Neural cell (in vitro differentiated cells): ENCODE results near the gene FHOD3. TPM values are rescaled to one million over a fixed set of nuclear protein-coding genes. Genes with fewer than 3 reads are reported as not detected.
"Not testable (repeated sequence)": the region's sequence is repeated elsewhere in the genome, so short reads cannot be mapped to it uniquely, and the experiment has no call there.

Source experiments
- H2AFZ ChIP-seq: fragments of 200-600, 300-800 bp; sonication (generic), shearing (Covaris generic); 2 replicates; pipeline ENCODE4 v1.6.0; 2014; ENCODE audit warnings: low read depth, mild to moderate bottlenecking, antibody characterized with exemption, low read length, moderate library complexity
- H3F3A ChIP-seq: fragments of 200-600 bp; shearing (Covaris generic); 2 replicates; pipeline ENCODE4 v1.6.1; 2016; ENCODE audit warnings: mild to moderate bottlenecking, moderate library complexity, mixed read lengths, antibody characterized with exemption, low read length; ENCODE audit not compliant: insufficient read depth, poor library complexity, severe bottlenecking
- H3K27ac ChIP-seq: fragments of 200-600, 300-800 bp; sonication (generic), shearing (Covaris generic); 2 replicates; pipeline ENCODE4 v1.5.1; 2014; ENCODE audit warnings: mild to moderate bottlenecking, low read length, moderate library complexity
- H3K27me3 ChIP-seq: fragments of 300-800, 200-600 bp; sonication (generic), shearing (Covaris generic); 2 replicates; pipeline ENCODE4 v1.6.0; 2014; ENCODE audit warnings: mild to moderate bottlenecking, low read depth, low read length, moderate library complexity; ENCODE audit not compliant: insufficient read depth
- H3K36me3 ChIP-seq: fragments of 300-800, 200-600 bp; sonication (generic), shearing (Covaris generic); 2 replicates; pipeline ENCODE4 v1.5.1; 2014; ENCODE audit warnings: mild to moderate bottlenecking, antibody characterized with exemption, low read length, moderate library complexity; ENCODE audit not compliant: insufficient read depth
- H3K4me2 ChIP-seq: fragments of 300-800, 200-600 bp; sonication (generic), shearing (Covaris generic); 2 replicates; pipeline ENCODE4 v1.6.0; 2014; ENCODE audit warnings: mild to moderate bottlenecking, low read length
- H3K4me3 ChIP-seq: fragments of 300-800, 200-600 bp; sonication (generic), shearing (Covaris generic); 2 replicates; pipeline ENCODE4 v1.5.1; 2014; ENCODE audit warnings: mild to moderate bottlenecking, low read length, moderate library complexity
- H3K79me2 ChIP-seq: fragments of 200-600 bp; shearing (Covaris generic); replicated peaks from 2 replicates; pipeline ENCODE4 v1.6.0; 2014; ENCODE audit warnings: mild to moderate bottlenecking, low read length, moderate library complexity; ENCODE audit not compliant: insufficient read depth
- H3K9ac ChIP-seq: fragments of 300-800, 200-600 bp; sonication (generic), shearing (Covaris generic); 2 replicates; pipeline ENCODE4 v1.6.1; 2016; ENCODE audit warnings: mild to moderate bottlenecking, low read length, mixed read lengths
- H3K9me2 ChIP-seq: fragments of 200-600 bp; shearing (Covaris generic); 2 replicates; pipeline ENCODE4 v1.6.1; 2016; ENCODE audit warnings: mild to moderate bottlenecking, low read length, mixed read lengths; ENCODE audit not compliant: insufficient read depth
- H3K9me3 ChIP-seq: fragments of 200-600, 300-800 bp; sonication (generic), shearing (Covaris generic); 2 replicates; pipeline ENCODE4 v1.6.1; 2016; ENCODE audit warnings: mild to moderate bottlenecking, mixed run types, low read length, moderate library complexity, mixed read lengths
- H4K20me1 ChIP-seq: fragments of 200-600 bp; shearing (Covaris generic); 2 replicates; pipeline ENCODE4 v1.6.1; 2016; ENCODE audit warnings: mild to moderate bottlenecking, mixed run types; ENCODE audit not compliant: insufficient read depth
- CTCF ChIP-seq: fragments of 450-650 bp; IDR thresholded peaks from 2 replicates; pipeline ENCODE4 v1.5.1; 2014; ENCODE audit warnings: antibody characterized with exemption, mild to moderate bottlenecking, moderate library complexity; ENCODE audit not compliant: poor library complexity, severe bottlenecking
- EP300 ChIP-seq: fragments of 450-650 bp; conservative IDR thresholded peaks from 2 replicates; pipeline ENCODE4 v1.6.1; 2014; ENCODE audit warnings: antibody characterized with exemption, mild to moderate bottlenecking, moderate library complexity; ENCODE audit not compliant: poor library complexity, severe bottlenecking
- EZH2 ChIP-seq: fragments of 200-600, 300-800 bp; shearing (Covaris generic), sonication (generic); IDR thresholded peaks from 2 replicates; pipeline ENCODE4 v1.6.1; 2014; ENCODE audit warnings: antibody characterized with exemption, low read length, borderline replicate concordance, mild to moderate bottlenecking; ENCODE audit not compliant: insufficient read depth, poor library complexity, severe bottlenecking
- MXI1 ChIP-seq: fragments of 450-650 bp; conservative IDR thresholded peaks from 2 replicates; pipeline ENCODE4 v1.6.1; 2014; ENCODE audit warnings: antibody characterized with exemption, mild to moderate bottlenecking; ENCODE audit not compliant: poor library complexity, severe bottlenecking
- POLR2AphosphoS5 ChIP-seq: IDR thresholded peaks from 2 replicates; pipeline ENCODE4 v1.6.1; 2012
- REST ChIP-seq: IDR thresholded peaks from 2 replicates; pipeline ENCODE4 v1.6.1; 2012; ENCODE audit warnings: borderline replicate concordance
- TAF1 ChIP-seq: IDR thresholded peaks from 2 replicates; pipeline ENCODE4 v1.6.1; 2012; ENCODE audit warnings: low read depth
- polyA plus RNA-seq: library from polyadenylated mRNA; depleted of rRNA; stranded (reverse); fragments of >200 nt; gene quantifications from 2 replicates; pipeline ENCODE4 v1.2.3, GENCODE V29; 2014

FHOD3 gene
- polyA plus RNA-seq, 1 donor from 2014 or later, result 19.4 TPM

- H3K4me2 ChIP-seq, result no peak overlapping the region
- H3K27me3 ChIP-seq, result no peaks in the 10 kb centered on the region
- no peaks in the 10 kb centered on the region for H3K79me2 ChIP-seq
- peaks cover 5% of the 10 kb centered on the region for H3K36me3 ChIP-seq
- H3K9me2 ChIP-seq, result no peaks in the 10 kb centered on the region
- H4K20me1 ChIP-seq, result no peaks in the 10 kb centered on the region
- H3K27ac ChIP-seq, result no peak overlapping the region
- TF ChIP-seq POLR2AphosphoS5 (no peak), MXI1 (no peak)
- H2AFZ ChIP-seq, result no peak overlapping the region
- H3K9ac ChIP-seq, result no peak overlapping the region
- no peak overlapping the region for H3K4me3 ChIP-seq
- H3F3A ChIP-seq, result no peaks in the 10 kb centered on the region
- H3K9me3 ChIP-seq, result no peaks in the 10 kb centered on the region
Measured at GRCh38 chr18:36717422-36718110, 420.1 kb downstream of the FHOD3 start.

GRCh38 chr18:36718705-36719328 is 421.3 kb downstream of the FHOD3 start:
- Histone ChIP-seq H3K9me3 (no peaks in the 10 kb centered on the region), H3K4me3 (no peak overlapping the region), H3K9me2 (no peaks in the 10 kb centered on the region), H2AFZ (no peak overlapping the region), H4K20me1 (no peaks in the 10 kb centered on the region), H3K27me3 (no peaks in the 10 kb centered on the region), H3K4me2 (no peak overlapping the region), H3K9ac (no peak overlapping the region), H3F3A (no peaks in the 10 kb centered on the region), H3K27ac (no peak overlapping the region), H3K79me2 (no peaks in the 10 kb centered on the region), H3K36me3 (peaks cover 5% of the 10 kb centered on the region)
- TF ChIP-seq MXI1 (no peak), EZH2 (no peak)

- Histone ChIP-seq H3K27ac (no peak overlapping the region), H2AFZ (no peak overlapping the region), H3K36me3 (peaks cover 5% of the 10 kb centered on the region), H3K79me2 (no peaks in the 10 kb centered on the region), H3K9me2 (no peaks in the 10 kb centered on the region), H3K4me3 (no peak overlapping the region), H3K4me2 (no peak overlapping the region), H3K9ac (no peak overlapping the region), H3F3A (no peaks in the 10 kb centered on the region), H3K9me3 (no peaks in the 10 kb centered on the region), H4K20me1 (no peaks in the 10 kb centered on the region), H3K27me3 (no peaks in the 10 kb centered on the region)
- TF ChIP-seq EP300 (no peak), POLR2AphosphoS5 (no peak), REST (no peak), CTCF (no peak), TAF1 (no peak)
Measured at GRCh38 chr18:36719630-36720029, 422.1 kb downstream of the FHOD3 start.

GRCh38 chr18:36721351-36721750 is 423.8 kb downstream of the FHOD3 start:
- not testable (repeated sequence) for H3K27ac ChIP-seq, H3K27me3 ChIP-seq, H3K4me2 ChIP-seq, H3K9me2 ChIP-seq, H3F3A ChIP-seq, H4K20me1 ChIP-seq, H3K4me3 ChIP-seq, H2AFZ ChIP-seq, H3K9ac ChIP-seq, H3K79me2 ChIP-seq, H3K36me3 ChIP-seq, H3K9me3 ChIP-seq
